ENCODE results near the gene MYH6. TPM values are rescaled to one million over a fixed set of nuclear protein-coding genes. Genes with fewer than 3 reads are reported as not detected.
A peak's percentile ranks its signal among the peaks of the same experiment; 100 is the strongest.

Gene MYH6
- total RNA-seq, 1 donor from 2014 or later = 1.6 TPM

DNA sequence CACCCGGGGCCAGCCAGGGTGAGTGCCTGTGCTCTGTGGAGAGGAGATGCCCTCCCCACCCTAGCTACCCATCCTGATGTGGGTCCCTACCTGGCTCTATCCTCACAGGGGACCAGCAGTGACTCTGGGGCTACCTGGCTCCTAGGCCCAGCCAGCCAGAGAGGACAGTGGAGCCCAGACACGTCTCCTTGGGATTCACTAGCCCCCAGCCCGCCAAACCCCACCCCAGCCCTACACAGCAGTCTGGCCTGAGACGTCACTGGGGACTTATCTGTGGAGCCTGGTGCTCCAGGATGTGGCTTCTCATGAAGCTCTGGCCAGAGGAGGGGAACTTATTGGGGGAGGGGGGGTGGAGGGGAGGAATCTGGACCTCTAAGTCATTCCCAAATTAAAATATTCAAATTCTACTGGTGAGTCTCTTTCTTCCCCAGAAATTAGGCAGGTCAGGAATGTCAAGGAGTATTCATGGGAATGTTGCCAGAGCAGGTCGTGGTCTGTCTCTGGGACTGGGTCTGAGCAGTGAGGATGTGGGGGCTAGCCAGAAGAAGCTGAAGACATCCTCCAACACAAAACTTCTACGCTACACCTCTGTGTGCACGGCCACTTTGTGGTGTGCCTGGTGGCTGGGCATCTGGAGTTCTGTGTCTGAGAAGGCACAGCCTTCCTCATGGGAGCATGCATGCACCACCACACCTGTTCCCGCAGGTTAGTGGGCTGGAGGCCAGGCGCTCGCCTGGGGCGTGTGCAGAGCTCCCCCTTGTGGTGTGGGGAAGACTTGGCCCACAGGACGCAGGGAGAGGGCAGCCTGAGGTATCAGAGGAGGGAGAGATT, 28.5 kb downstream of the MYH6 start:
- TF ChIP-seq, protein P1, sequence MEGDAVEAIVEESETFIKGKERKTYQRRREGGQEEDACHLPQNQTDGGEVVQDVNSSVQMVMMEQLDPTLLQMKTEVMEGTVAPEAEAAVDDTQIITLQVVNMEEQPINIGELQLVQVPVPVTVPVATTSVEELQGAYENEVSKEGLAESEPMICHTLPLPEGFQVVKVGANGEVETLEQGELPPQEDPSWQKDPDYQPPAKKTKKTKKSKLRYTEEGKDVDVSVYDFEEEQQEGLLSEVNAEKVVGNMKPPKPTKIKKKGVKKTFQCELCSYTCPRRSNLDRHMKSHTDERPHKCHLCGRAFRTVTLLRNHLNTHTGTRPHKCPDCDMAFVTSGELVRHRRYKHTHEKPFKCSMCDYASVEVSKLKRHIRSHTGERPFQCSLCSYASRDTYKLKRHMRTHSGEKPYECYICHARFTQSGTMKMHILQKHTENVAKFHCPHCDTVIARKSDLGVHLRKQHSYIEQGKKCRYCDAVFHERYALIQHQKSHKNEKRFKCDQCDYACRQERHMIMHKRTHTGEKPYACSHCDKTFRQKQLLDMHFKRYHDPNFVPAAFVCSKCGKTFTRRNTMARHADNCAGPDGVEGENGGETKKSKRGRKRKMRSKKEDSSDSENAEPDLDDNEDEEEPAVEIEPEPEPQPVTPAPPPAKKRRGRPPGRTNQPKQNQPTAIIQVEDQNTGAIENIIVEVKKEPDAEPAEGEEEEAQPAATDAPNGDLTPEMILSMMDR (IDR thresholded peaks at IDR 0.05; ENCODE audit: unreplicated experiment) = peak; percentile 76
- Mint-ChIP-seq H3K4me3 (ENCODE audit: unreplicated experiment) (no peak overlapping the region), H3K4me1 (ENCODE audit: unreplicated experiment) (peaks cover 24% of the 10 kb centered on the region), H3K27me3 (ENCODE audit: unreplicated experiment) (peaks cover 5% of the 10 kb centered on the region), H3K27ac (ENCODE audit: unreplicated experiment) (no peak overlapping the region), H3K9me3 (ENCODE audit: unreplicated experiment) (no peaks in the 10 kb centered on the region), H3K36me3 (ENCODE audit: low read depth, unreplicated experiment) (peaks cover 6% of the 10 kb centered on the region)
- DNase-seq (ENCODE audit: low spot score) = peak; percentile 68

DNA sequence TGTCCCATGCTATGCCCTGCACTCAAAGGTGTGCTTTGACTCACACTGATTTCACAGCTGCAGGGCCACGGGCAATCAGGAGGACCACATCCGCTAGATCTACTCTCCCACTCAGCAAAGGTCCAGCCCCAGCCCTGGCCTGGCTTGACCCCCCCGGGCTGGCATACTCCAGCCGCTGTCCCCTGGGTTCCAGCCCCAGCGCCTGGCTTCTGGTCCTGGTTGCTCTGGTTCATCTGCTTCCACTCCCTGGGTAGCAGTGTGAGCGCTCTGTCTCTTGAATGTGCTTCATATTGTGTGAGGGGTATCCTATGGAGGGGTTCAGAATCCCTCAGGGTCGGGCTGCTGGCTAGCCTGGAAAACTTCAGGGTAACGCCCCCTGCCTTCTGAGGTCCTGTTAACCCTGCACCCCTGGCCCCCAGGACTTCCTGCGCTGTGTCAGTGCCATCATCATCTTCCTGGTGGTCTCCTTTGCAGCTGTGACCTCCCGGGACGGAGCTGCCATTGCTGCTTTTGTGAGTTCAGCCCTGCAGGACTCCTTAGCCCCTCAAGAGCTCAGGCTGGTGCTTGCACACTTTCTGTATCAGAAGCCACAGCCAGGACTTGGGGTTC, 29.4 kb downstream of the MYH6 start:
- Mint-ChIP-seq H3K4me1 (ENCODE audit: unreplicated experiment) (peaks cover 24% of the 10 kb centered on the region), H3K27ac (ENCODE audit: unreplicated experiment) (no peak overlapping the region), H3K27me3 (ENCODE audit: unreplicated experiment) (peaks cover 5% of the 10 kb centered on the region), H3K36me3 (ENCODE audit: low read depth, unreplicated experiment) (no peaks in the 10 kb centered on the region), H3K4me3 (ENCODE audit: unreplicated experiment) (no peak overlapping the region), H3K9me3 (ENCODE audit: unreplicated experiment) (no peaks in the 10 kb centered on the region)
- no peak for DNase-seq (ENCODE audit: low spot score)
- TF ChIP-seq, protein P1 (IDR thresholded peaks at IDR 0.05; ENCODE audit: unreplicated experiment) = no peak

DNA sequence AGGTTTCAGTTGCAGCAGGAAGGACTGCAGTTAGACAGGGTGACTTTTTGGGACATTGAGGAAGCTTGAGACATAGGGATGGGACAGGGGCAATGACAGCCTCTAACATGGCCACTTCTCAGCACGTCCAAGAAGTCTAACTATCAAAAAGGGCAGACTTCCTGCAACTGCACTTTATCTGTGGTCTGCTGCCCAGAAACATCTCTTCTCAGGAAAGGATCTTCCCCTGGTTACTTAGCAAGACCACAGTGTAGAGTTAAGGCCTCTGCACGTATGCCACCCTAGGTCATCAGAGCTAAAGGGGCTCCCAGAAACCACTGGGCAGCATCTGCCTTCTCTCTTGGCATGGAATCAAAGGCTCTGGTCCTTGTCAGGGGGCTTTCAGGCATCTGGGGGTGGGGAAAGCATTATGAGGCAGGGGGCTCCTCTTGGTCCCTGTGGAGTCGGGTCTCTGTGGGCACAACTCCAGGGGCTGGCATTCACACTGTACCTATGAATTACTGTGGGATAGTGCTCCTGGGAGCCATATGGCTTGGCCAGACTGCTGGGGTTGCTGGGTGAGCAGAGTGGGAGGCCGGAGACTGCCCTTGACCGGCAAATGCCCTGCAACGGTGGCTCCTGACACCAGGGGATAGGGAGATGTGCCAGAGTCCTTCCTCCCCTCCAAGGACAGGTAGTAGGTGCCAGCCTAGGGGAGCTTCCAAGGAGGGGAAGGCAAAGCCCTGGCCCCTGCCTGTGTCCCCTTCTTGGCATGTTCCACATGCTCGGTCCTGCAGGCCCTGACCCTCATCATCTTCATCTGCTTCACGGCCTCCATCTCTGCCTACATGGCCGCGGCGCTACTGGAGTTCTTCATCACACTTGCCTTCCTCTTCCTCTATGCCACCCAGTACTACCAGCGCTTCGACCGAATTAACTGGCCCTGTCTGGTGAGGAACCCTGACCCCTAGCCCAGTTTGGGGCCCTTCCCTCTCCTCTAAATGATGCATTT, 30.2 kb downstream of the MYH6 start:
- Mint-ChIP-seq H3K36me3 (ENCODE audit: low read depth, unreplicated experiment) (no peaks in the 10 kb centered on the region), H3K4me3 (ENCODE audit: unreplicated experiment) (no peak overlapping the region), H3K27ac (ENCODE audit: unreplicated experiment) (no peak overlapping the region), H3K27me3 (ENCODE audit: unreplicated experiment) (peaks cover 2% of the 10 kb centered on the region), H3K4me1 (ENCODE audit: unreplicated experiment) (peaks cover 23% of the 10 kb centered on the region), H3K9me3 (ENCODE audit: unreplicated experiment) (no peaks in the 10 kb centered on the region)
- DNase-seq (ENCODE audit: low spot score) = no peak
- TF ChIP-seq, protein P1 (IDR thresholded peaks at IDR 0.05; ENCODE audit: unreplicated experiment) = no peak

DNA sequence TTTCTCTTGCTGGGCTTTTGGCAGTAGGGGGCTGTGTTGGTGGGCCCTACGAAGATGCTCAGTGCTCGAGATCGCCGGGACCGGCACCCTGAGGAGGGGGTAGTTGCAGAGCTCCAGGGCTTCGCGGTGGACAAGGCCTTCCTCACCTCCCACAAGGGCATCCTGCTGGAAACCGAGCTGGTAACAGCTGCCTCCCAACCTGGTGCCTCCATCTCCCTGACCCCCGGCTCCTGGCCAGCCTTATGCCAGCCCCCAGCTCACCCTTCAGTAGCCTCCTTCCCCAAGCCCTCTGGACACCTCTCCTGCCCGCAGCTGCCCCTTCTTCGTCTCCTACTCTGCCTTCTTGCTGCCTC, 30.9 kb downstream of the MYH6 start:
- no peaks in the 10 kb centered on the region for H3K9me3 Mint-ChIP-seq (ENCODE audit: unreplicated experiment)
- no peaks in the 10 kb centered on the region for H3K36me3 Mint-ChIP-seq (ENCODE audit: low read depth, unreplicated experiment)
- H3K27me3 Mint-ChIP-seq (ENCODE audit: unreplicated experiment) = peaks cover 5% of the 10 kb centered on the region
- no peak overlapping the region for H3K4me3 Mint-ChIP-seq (ENCODE audit: unreplicated experiment)
- TF ChIP-seq, protein P1 (IDR thresholded peaks at IDR 0.05; ENCODE audit: unreplicated experiment) = no peak
- H3K4me1 Mint-ChIP-seq (ENCODE audit: unreplicated experiment) = peaks cover 17% of the 10 kb centered on the region
- H3K27ac Mint-ChIP-seq (ENCODE audit: unreplicated experiment) = no peak overlapping the region
- DNase-seq (ENCODE audit: low spot score) = no peak
